HepG2 (cell line): Measurements from ENCODE around the gene GGCT. TPM values are rescaled to one million over a fixed set of nuclear protein-coding genes. Genes with fewer than 3 reads are reported as not detected.

Source experiments
- ATAC-seq: fragments of 200-7000 bp; cut with Tn5 transposase; 3 replicates; pipeline ENCODE4 v1.9.1; 2020; ENCODE audit warnings: mild to moderate bottlenecking, moderate library complexity
- BruUV-seq: library from RNA; stranded (reverse); fragments of 400-500 nt; replicated peaks from 2 replicates; lab custom pipeline; 2021; lab: Mats Ljungman, UMichigan
- CTCF ChIA-PET: fragments of 300-600 bp; formaldehyde crosslinking; extraction: SDS; loops from one replicate; lab custom pipeline; 2021; ENCODE audit warnings: low total read pairs, inconsistent platforms, low intra/inter-chr PET ratio; lab: Yijun Ruan, JAX
- POLR2A ChIA-PET: fragments of 350-600 bp; sonication (Branson Sonifier 250); formaldehyde crosslinking; loops from one replicate; lab custom pipeline; 2020; ENCODE audit warnings: antibody characterized with exemption, inconsistent platforms; lab: Yijun Ruan, JAX
- DNase-seq: peaks from one replicate; pipeline ENCODE4 v3.0.0-alpha.2; 2015; ENCODE audit warnings: low spot score
- FAIRE-seq: peaks from 3 replicates; lab custom pipeline; 2011; peaks lifted over from hg19 to GRCh38; lab: Jason Lieb, UNC
- H2AFZ ChIP-seq: one replicate; pipeline ENCODE4 v1.6.1; 2011; ENCODE audit warnings: low read length, inconsistent platforms
- H3K27ac ChIP-seq: fragments of 300-600 bp; 3 replicates; pipeline ENCODE4 v1.8.0; 2011; ENCODE audit warnings: mixed run types, mild to moderate bottlenecking, mixed read lengths, low read length, inconsistent platforms; ENCODE audit not compliant: insufficient read depth; ENCODE audit errors: extremely low read length
- H3K27me3 ChIP-seq, 2 experiments: fragments of 200-600 bp in 1 of 2; 2 replicates in 1 of 2; 3 replicates in 1 of 2; pipeline versions ENCODE4 v1.6.0 to v1.8.0; 2011; ENCODE audit warnings: low read length in 2 of 2, mild to moderate bottlenecking in 2 of 2, moderate library complexity in 2 of 2, inconsistent platforms in 1 of 2; ENCODE audit not compliant: insufficient read depth in 2 of 2, control insufficient read depth in 1 of 2
- H3K36me3 ChIP-seq, 2 experiments: fragments of 200-600 bp in 1 of 2; replicated peaks in 1 of 2; 2 replicates in 1 of 2; 3 replicates in 1 of 2; pipeline versions ENCODE4 v1.5.1 to v1.8.0; 2011; ENCODE audit warnings: low read length in 2 of 2, inconsistent platforms in 1 of 2; ENCODE audit not compliant: insufficient read depth in 2 of 2, control insufficient read depth in 1 of 2
- H3K4me1 ChIP-seq: 2 replicates; pipeline ENCODE4 v1.5.1; 2012; ENCODE audit warnings: low read length, inconsistent platforms; ENCODE audit not compliant: insufficient read depth
- H3K4me2 ChIP-seq: 2 replicates; pipeline ENCODE4 v1.6.0; 2011; ENCODE audit warnings: low read depth, low read length, inconsistent platforms
- H3K4me3 ChIP-seq, 3 experiments: fragments of 200-600 bp in 1 of 3; sonication (generic), shearing (Covaris generic) in 1 of 3; replicated peaks in 1 of 3; 2 replicates each; pipeline ENCODE4 v1.5.1; 2011 to 2016; ENCODE audit warnings: low read length in 3 of 3, inconsistent platforms in 2 of 3, low read depth in 2 of 3, mild to moderate bottlenecking in 2 of 3, control low read depth in 1 of 3, mixed read lengths in 1 of 3; ENCODE audit not compliant: insufficient read depth in 1 of 3
- H3K79me2 ChIP-seq: one replicate; pipeline ENCODE4 v1.6.1; 2011; ENCODE audit warnings: low read length, inconsistent platforms; ENCODE audit not compliant: insufficient read depth
- H3K9ac ChIP-seq: 2 replicates; pipeline ENCODE4 v1.6.0; 2011; ENCODE audit warnings: mild to moderate bottlenecking, low read depth, low read length, inconsistent platforms; ENCODE audit not compliant: insufficient read depth
- H3K9me3 ChIP-seq: 2 replicates; pipeline ENCODE4 v1.5.1; 2012; ENCODE audit warnings: mild to moderate bottlenecking, low read length
- H4K20me1 ChIP-seq: 2 replicates; pipeline ENCODE4 v1.6.0; 2011; ENCODE audit warnings: inconsistent platforms, mild to moderate bottlenecking, low read length, moderate library complexity; ENCODE audit not compliant: insufficient read depth
- RERE ChIP-seq: IDR thresholded peaks from 2 replicates; pipeline ENCODE4 v1.6.1; 2016; ENCODE audit warnings: low read depth, missing genetic modification reagents, missing compliant biosample characterization
- SIX4 ChIP-seq: sonication (generic); formaldehyde crosslinking; IDR thresholded peaks from 2 replicates; pipeline ENCODE4 v1.4.0; 2020; ENCODE audit warnings: missing genetic modification reagents
- TBX2 ChIP-seq: sonication (generic); formaldehyde crosslinking; IDR thresholded peaks from 2 replicates; pipeline ENCODE4 v1.5.0; 2020; ENCODE audit warnings: missing genetic modification reagents, mild to moderate bottlenecking, borderline replicate concordance
- ZNF264 ChIP-seq: sonication (generic); formaldehyde crosslinking; IDR thresholded peaks from 2 replicates; pipeline ENCODE4 v1.4.0; 2020; ENCODE audit warnings: missing genetic modification reagents
- ZSCAN22 ChIP-seq: sonication (generic); formaldehyde crosslinking; IDR thresholded peaks from 2 replicates; pipeline ENCODE4 v1.4.0; 2020; ENCODE audit warnings: mild to moderate bottlenecking, missing genetic modification reagents
- WGBS: methylation state at CpG from one replicate; pipeline ENCODE4 v1.1.6; 2017; ENCODE audit warnings: low lambda C conversion rate; 5-methylcytosine and 5-hydroxymethylcytosine counted together
- in situ Hi-C: cut with HindIII; loops from 2 replicates; pipeline ENCODE4 v1.10.0; 2017; ENCODE audit warnings: low pct_unique_long_range_greater_than_20kb; ENCODE audit not compliant: extremely low pct_ligation_motif_present
- intact Hi-C: fragments of 100-400 bp; cut with micrococcal nuclease; formaldehyde crosslinking; loops from one replicate; pipeline ENCODE4 v1.10.0; 2022; ENCODE audit not compliant: unreplicated experiment
- polyA plus RNA-seq, 8 experiments: library from polyadenylated mRNA; depleted of rRNA in 3 of 8; stranded (reverse) in 7 of 8; unstranded in 1 of 8; fragments of >200 nt; fragmentation: Illumina TruSeq in 4 of 8; extraction: Trizol in 4 of 8; gene quantifications; 2 replicates each; pipeline versions ENCODE4 v1.2.1 to v1.2.3, GENCODE V29; 2011 to 2016; ENCODE audit warnings: low read depth in 4 of 8, missing spikeins in 1 of 8, mixed read lengths in 1 of 8; ENCODE audit not compliant: insufficient read depth in 1 of 8
- total RNA-seq, 5 experiments: library from RNA; depleted of rRNA; stranded (reverse); fragments of >200 nt; fragmentation: Illumina TruSeq; extraction: Trizol; gene quantifications; 2 replicates each; pipeline ENCODE4 v1.2.3, GENCODE V29; 2016; ENCODE audit warnings: low read depth in 1 of 5

GGCT gene
- total and polyA plus RNA-seq, 2 of the 13 experiments (the other 11 are each of a cell fraction or from before 2014, with no cell fraction given): 19.5 to 78.3 TPM

- ChIA-PET CTCF (no interaction called here), POLR2A (no interaction called here)
- no peaks in the 10 kb centered on the region for H3K27me3 ChIP-seq
- no peak overlapping the region for H3K9ac ChIP-seq
- no peak for FAIRE-seq
- no peaks in the 10 kb centered on the region for H3K36me3 ChIP-seq
- H3K9me3 ChIP-seq: no peaks in the 10 kb centered on the region
- H3K4me1 ChIP-seq: peaks cover 38% of the 10 kb centered on the region
- H3K4me2 ChIP-seq: no peak overlapping the region
- H3K27ac ChIP-seq: no peak overlapping the region
- H4K20me1 ChIP-seq: no peaks in the 10 kb centered on the region
- BruUV-seq: no TSS peak
- 52% methylated on average over 4 of the region's 4 CpGs for WGBS
- intact Hi-C loops: no loop called here
- TF ChIP-seq ZNF264 (CRISPR knock-in tag): peak; percentile 96
- no peak for TF ChIP-seq SIX4 (CRISPR knock-in tag)
- no peak for TF ChIP-seq TBX2
- TF ChIP-seq ZSCAN22 (CRISPR knock-in tag): no peak
- no peak for TF ChIP-seq RERE (CRISPR knock-in tag)
- in situ Hi-C loops: no loop called here
- ATAC-seq: no peak
- no peak overlapping the region for H3K4me3 ChIP-seq
- no peak overlapping the region for H2AFZ ChIP-seq
- no peaks in the 10 kb centered on the region for H3K79me2 ChIP-seq
- no peak for DNase-seq
These were observed 32.4 kb downstream of the GGCT start for GRCh38 chr7:30472081-30472783.
